Left lung (tissue), 10 donors: ENCODE data around the gene DIPK1C. TPM values are rescaled to one million over a fixed set of nuclear protein-coding genes. Genes with fewer than 3 reads are reported as not detected.

Experiments
- ATAC-seq: fragments of 200-7000 bp; cut with Tn5 transposase; one replicate; pipeline ENCODE4 v1.9.1; 2020; ENCODE audit warnings: moderate library complexity
- DNase-seq, 4 donors: peaks; one replicate each; pipeline ENCODE4 v3.0.0-alpha.2; 2013 to 2020
- H3K27ac ChIP-seq, 2 donors: fragments of 200-600 bp; sonication (generic) in 1 of 2; one replicate each; pipeline versions ENCODE4 v1.5.0 to v1.8.0; 2020 to 2021
- H3K27me3 ChIP-seq, 2 donors: fragments of 200-600 bp; sonication (generic) in 1 of 2; one replicate each; pipeline versions ENCODE4 v1.5.0 to v1.8.0; 2020 to 2021
- H3K36me3 ChIP-seq, 2 donors: fragments of 200-600 bp; sonication (generic) in 1 of 2; one replicate each; pipeline versions ENCODE4 v1.5.0 to v1.8.0; 2020 to 2021
- H3K4me1 ChIP-seq, 2 donors: fragments of 200-600 bp; one replicate each; pipeline ENCODE4 v1.8.0; 2021
- H3K4me3 ChIP-seq, 2 donors: fragments of 200-600 bp; sonication (generic) in 1 of 2; one replicate each; pipeline versions ENCODE4 v1.5.0 to v1.8.0; 2020 to 2021; ENCODE audit warnings: mild to moderate bottlenecking in 1 of 2
- H3K9me3 ChIP-seq, 2 donors: fragments of 200-600 bp; sonication (generic) in 1 of 2; one replicate each; pipeline versions ENCODE4 v1.5.0 to v1.8.0; 2020 to 2021
- CTCF ChIP-seq, 2 donors: fragments of 200-600 bp; sonication (generic) in 1 of 2; IDR thresholded peaks; one replicate each; pipeline versions ENCODE4 v1.5.0 to v1.8.0; 2021; ENCODE audit warnings: antibody characterized with exemption in 2 of 2
- intact Hi-C, 2 donors: fragments of 100-400 bp; cut with DNase I; formaldehyde crosslinking; loops; one replicate each; pipeline versions ENCODE4 v1.11.2 to v1.14.2; 2022
- polyA plus RNA-seq, 6 donors: library from polyadenylated mRNA; unstranded; fragments of 120-200 nt; gene quantifications; one replicate each; pipeline ENCODE4 v1.2.1, GENCODE V29; 2013; ENCODE audit not compliant: insufficient read length in 6 of 6
- total RNA-seq, 2 donors: library from RNA; stranded (reverse); fragmentation: NEBNext Ultra II Directional; extraction: Animal tissue kit (Norgen Biotek cat#: 25700); gene quantifications; one replicate each; pipeline ENCODE4 v1.2.1, GENCODE V29; 2021
- donor health status: DM: no; HTN: yes; CAD: no.
- donor health status: DM: no; HTN: no; CAD: no.

The DIPK1C gene
- total and polyA plus RNA-seq, 8 donors: 0.09 to 0.31 (median 0.21) TPM; not detected in 3

DNA sequence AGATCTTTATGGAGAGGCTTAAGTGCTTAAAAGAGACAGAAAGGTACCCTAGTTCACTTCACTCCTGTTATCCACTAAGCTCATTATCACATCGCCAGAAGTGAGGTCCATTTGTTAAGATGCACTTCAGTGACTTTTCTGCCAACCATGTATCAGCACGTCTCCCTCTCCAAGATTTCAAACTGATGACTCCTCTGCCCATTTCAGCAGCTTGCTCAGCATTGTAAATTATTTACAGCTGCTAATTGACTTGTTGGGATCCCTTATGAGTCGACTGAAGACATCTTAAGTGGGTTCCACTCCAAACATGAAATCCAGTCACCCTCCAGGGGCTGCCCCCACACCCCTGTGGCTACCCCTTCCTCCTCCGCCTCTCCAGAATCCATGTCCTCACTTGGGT is 37.3 kb downstream of the DIPK1C start:
- intact Hi-C loops: no loop called here
- Histone ChIP-seq H3K27me3 (no peaks in the 10 kb centered on the region), H3K4me1 (no peaks in the 10 kb centered on the region), H3K36me3 (no peaks in the 10 kb centered on the region), H3K27ac (no peak overlapping the region), H3K9me3 (peaks cover 0 to 3% of the 10 kb centered on the region in 2 donors), H3K4me3 (no peak overlapping the region)
- TF ChIP-seq CTCF (IDR thresholded peaks at IDR 0.05): no peak
- ATAC-seq (no peak), DNase-seq (no peak)

DNA sequence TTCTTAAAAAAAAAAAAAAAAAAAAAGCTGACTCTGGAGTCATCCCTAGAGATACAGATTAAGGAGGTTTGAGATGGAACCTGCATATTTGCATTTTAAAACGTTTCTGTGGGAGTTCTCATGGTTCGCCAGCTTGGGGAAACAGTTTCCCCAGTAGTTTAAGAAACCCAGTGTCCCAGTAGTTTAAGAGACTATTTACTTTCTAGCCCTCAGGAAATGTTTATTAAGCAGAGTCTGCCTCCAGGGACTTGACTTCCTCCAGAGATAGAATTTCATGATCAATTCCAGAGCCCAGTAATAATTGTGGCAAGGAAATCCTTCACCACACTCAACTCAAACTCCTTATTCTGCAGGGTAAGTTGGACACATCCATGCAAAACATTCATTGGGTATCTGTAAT is 39.1 kb downstream of the DIPK1C start:
- Histone ChIP-seq H3K9me3 (no peaks in the 10 kb centered on the region), H3K27ac (no peak overlapping the region), H3K27me3 (no peaks in the 10 kb centered on the region), H3K36me3 (no peaks in the 10 kb centered on the region), H3K4me3 (no peak overlapping the region), H3K4me1 (no peaks in the 10 kb centered on the region)
- no peak for ATAC-seq
- intact Hi-C loops: no loop called here
- no peak for DNase-seq
- TF ChIP-seq CTCF (IDR thresholded peaks at IDR 0.05): no peak

DNA sequence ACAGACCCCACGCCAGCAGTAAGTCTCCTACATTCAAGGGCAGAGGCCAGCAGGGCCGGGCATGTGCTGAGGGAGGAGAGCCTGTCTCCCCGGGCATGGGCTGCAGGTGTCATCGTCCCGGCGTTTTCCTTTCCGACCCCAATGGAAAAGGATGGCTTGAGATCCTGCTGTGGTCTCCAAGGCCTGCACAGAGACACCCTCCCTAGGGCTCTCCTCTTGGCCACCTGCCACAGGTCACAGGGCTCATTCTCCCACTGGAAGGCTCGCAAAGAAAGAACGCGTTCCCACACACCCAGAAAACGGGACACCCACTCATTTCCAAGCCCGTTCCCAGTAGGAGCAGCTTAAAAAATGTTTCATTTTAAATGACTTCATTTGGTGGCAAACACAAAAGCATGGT is 41.0 kb downstream of the DIPK1C start:
- DNase-seq (no peak), ATAC-seq (no peak)
- Histone ChIP-seq H3K9me3 (no peaks in the 10 kb centered on the region), H3K4me3 (no peak overlapping the region), H3K4me1 (no peaks in the 10 kb centered on the region), H3K27ac (no peak overlapping the region), H3K27me3 (peaks cover 0 to 15% of the 10 kb centered on the region in 2 donors), H3K36me3 (no peaks in the 10 kb centered on the region)
- intact Hi-C loops: no loop called here
- no peak for TF ChIP-seq CTCF (IDR thresholded peaks at IDR 0.05)

DNA sequence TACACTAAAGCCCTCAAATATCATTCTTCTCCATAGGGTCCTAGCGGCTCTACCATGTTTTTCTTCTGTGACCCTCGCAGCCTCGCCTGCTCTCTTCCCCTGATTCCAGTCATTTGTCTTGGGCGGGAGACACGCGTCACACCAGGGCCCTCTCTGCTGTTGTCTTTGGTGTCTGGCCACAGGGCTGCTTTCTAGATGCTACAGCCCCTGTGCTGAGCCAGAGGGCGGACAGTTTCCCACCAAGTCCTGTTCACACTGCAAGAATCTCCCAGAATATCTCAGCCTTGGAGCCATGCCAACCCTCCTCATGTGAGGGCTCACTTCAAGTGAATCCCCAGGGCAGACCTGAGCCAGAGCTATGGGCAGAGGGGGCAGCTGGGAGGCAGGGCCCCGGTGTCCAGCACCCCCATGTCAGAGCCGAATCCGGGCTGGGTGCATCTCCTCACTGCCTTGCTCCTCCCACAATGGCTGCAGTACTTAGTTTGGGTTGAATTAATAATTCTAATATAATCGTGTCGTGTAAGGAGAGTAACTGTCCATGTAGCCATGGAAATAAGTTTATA is 42.1 kb downstream of the DIPK1C start:
- no peaks in the 10 kb centered on the region for H3K36me3 ChIP-seq
- no peaks in the 10 kb centered on the region for H3K4me1 ChIP-seq
- H3K4me3 ChIP-seq: no peak overlapping the region
- intact Hi-C loops: no loop called here
- H3K27ac ChIP-seq: no peak overlapping the region
- TF ChIP-seq CTCF (IDR thresholded peaks at IDR 0.05): no peak
- no peaks in the 10 kb centered on the region for H3K9me3 ChIP-seq
- peaks cover 0 to 22% of the 10 kb centered on the region in 2 donors for H3K27me3 ChIP-seq
- ATAC-seq: no peak
- DNase-seq: no peak

DNA sequence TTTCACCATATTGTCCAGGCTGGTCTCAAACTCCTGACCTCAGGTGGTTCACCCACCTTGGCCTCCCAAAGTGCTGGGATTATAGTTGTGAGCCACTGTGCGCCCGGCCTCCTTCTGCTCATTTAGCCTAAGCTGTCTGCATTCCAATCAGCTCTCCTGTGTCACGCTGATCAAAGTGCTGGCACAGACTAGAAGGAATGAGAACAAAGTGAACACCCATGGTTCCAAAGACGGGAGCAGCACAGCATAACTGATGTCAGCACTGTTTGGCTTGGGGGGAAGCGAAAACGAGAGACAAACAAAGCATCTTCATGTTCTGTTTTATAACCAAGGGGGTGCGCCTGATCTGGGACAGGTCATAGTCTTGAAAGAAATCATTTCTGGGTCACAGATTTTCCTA is 43.3 kb downstream of the DIPK1C start:
- no peaks in the 10 kb centered on the region for H3K36me3 ChIP-seq
- H3K27me3 ChIP-seq: peaks cover 0 to 22% of the 10 kb centered on the region in 2 donors
- H3K4me1 ChIP-seq: no peaks in the 10 kb centered on the region
- H3K9me3 ChIP-seq: no peaks in the 10 kb centered on the region
- DNase-seq (no peak), ATAC-seq (no peak)
- no peak for TF ChIP-seq CTCF (IDR thresholded peaks at IDR 0.05)
- no peak overlapping the region for H3K27ac ChIP-seq
- H3K4me3 ChIP-seq: no peak overlapping the region
- intact Hi-C loops: no loop called here
